Kidney epithelial cell (primary cell): ENCODE data around the gene AXL. TPM values are rescaled to one million over a fixed set of nuclear protein-coding genes. Genes with fewer than 3 reads are reported as not detected.

Experiments
- DNase-seq: peaks from one replicate; pipeline ENCODE4 v3.0.0-alpha.2; 2010; ENCODE audit warnings: low read depth
- H3K27me3 ChIP-seq: 2 replicates; pipeline ENCODE4 v1.6.0; 2011; ENCODE audit warnings: low read length; ENCODE audit not compliant: control insufficient read depth, insufficient read depth
- H3K36me3 ChIP-seq: 2 replicates; pipeline ENCODE4 v1.5.1; 2011; ENCODE audit warnings: low read length; ENCODE audit not compliant: control insufficient read depth, insufficient read depth
- H3K4me3 ChIP-seq: 2 replicates; pipeline ENCODE4 v1.5.1; 2011; ENCODE audit warnings: low read depth, mild to moderate bottlenecking, control low read depth, low read length
- CTCF ChIP-seq: IDR thresholded peaks from 2 replicates; pipeline ENCODE4 v1.5.1; 2011; ENCODE audit warnings: mild to moderate bottlenecking, moderate library complexity, low read length, control low read depth, inconsistent platforms; ENCODE audit not compliant: insufficient read depth, poor library complexity, severe bottlenecking
- total RNA-seq: library from RNA; depleted of rRNA; stranded (reverse); fragments of >200 nt; gene quantifications from 2 replicates; pipeline ENCODE4 v1.2.3, GENCODE V29; 2015

The AXL gene
- total RNA-seq, 1 donor from 2014 or later, result 128 TPM

- H3K4me3 ChIP-seq, result no peak overlapping the region
- DNase-seq, result no peak
- H3K27me3 ChIP-seq, result no peaks in the 10 kb centered on the region
- H3K36me3 ChIP-seq, result peaks cover 6% of the 10 kb centered on the region
- TF ChIP-seq CTCF, result no peak
Measured at GRCh38 chr19:41269055-41269454, 50.0 kb downstream of the AXL start.

GRCh38 chr19:41269571-41269970, 50.5 kb downstream of the AXL start:
- H3K36me3 ChIP-seq, result peaks cover 6% of the 10 kb centered on the region
- no peak for TF ChIP-seq CTCF
- DNase-seq, result no peak
- no peak overlapping the region for H3K4me3 ChIP-seq
- H3K27me3 ChIP-seq, result no peaks in the 10 kb centered on the region

GRCh38 chr19:41273076-41273475, 54.1 kb downstream of the AXL start:
- no peak for TF ChIP-seq CTCF

GRCh38 chr19:41274802-41275201, 55.8 kb downstream of the AXL start:
- no peak for DNase-seq
- H3K27me3 ChIP-seq, result no peaks in the 10 kb centered on the region
- TF ChIP-seq CTCF, result no peak
- peaks cover 6% of the 10 kb centered on the region for H3K36me3 ChIP-seq
- no peak overlapping the region for H3K4me3 ChIP-seq

More at GRCh38 chr19:41273076-41273475, 54.1 kb downstream of the AXL start:
- peaks cover 6% of the 10 kb centered on the region for H3K36me3 ChIP-seq
- no peaks in the 10 kb centered on the region for H3K27me3 ChIP-seq
- no peak for DNase-seq
- H3K4me3 ChIP-seq, result no peak overlapping the region

- TF ChIP-seq CTCF, result no peak
- H3K27me3 ChIP-seq, result no peaks in the 10 kb centered on the region
- H3K4me3 ChIP-seq, result no peak overlapping the region
- no peak for DNase-seq
- peaks cover 6% of the 10 kb centered on the region for H3K36me3 ChIP-seq
Measured at GRCh38 chr19:41276231-41276630, 57.2 kb downstream of the AXL start.

GRCh38 chr19:41278478-41278877, 59.5 kb downstream of the AXL start:
- no peak for TF ChIP-seq CTCF
- H3K4me3 ChIP-seq, result no peak overlapping the region
- H3K36me3 ChIP-seq, result peaks cover 4% of the 10 kb centered on the region
- no peak for DNase-seq
- no peaks in the 10 kb centered on the region for H3K27me3 ChIP-seq
